HepG2 (cell line): Measurements from ENCODE around the gene ARHGAP35. TPM values are rescaled to one million over a fixed set of nuclear protein-coding genes. Genes with fewer than 3 reads are reported as not detected.

Experiments
- FUBP1 ChIP-seq: sonication (generic); formaldehyde crosslinking; IDR thresholded peaks from 2 replicates; pipeline ENCODE4 v1.5.1; 2020; ENCODE audit warnings: missing genetic modification reagents, mild to moderate bottlenecking, borderline replicate concordance
- KDM6A ChIP-seq: IDR thresholded peaks from 2 replicates; pipeline ENCODE4 v1.6.1; 2016; ENCODE audit warnings: low read depth
- KMT2A ChIP-seq: sonication (generic); formaldehyde crosslinking; IDR thresholded peaks from 2 replicates; pipeline ENCODE4 v1.4.0; 2020; ENCODE audit warnings: missing genetic modification reagents
- RFXAP ChIP-seq: sonication (generic); formaldehyde crosslinking; IDR thresholded peaks from 2 replicates; pipeline ENCODE4 v1.4.0; 2020; ENCODE audit warnings: missing genetic modification reagents, borderline replicate concordance
- SMC3 ChIP-seq: IDR thresholded peaks from 2 replicates; pipeline ENCODE4 v1.6.1; 2011; ENCODE audit warnings: low read length, improper control_type of control experiment
- SP1 ChIP-seq, 2 experiments: fragments of 450-650 bp in 1 of 2; sonication (generic) in 1 of 2; formaldehyde crosslinking in 1 of 2; IDR thresholded peaks; 2 replicates each; pipeline versions ENCODE4 v1.4.0 to v1.6.1; 2016 to 2020; ENCODE audit warnings: missing genetic modification reagents in 1 of 2
- ZBTB7B ChIP-seq: sonication (generic); formaldehyde crosslinking; IDR thresholded peaks from 2 replicates; pipeline ENCODE4 v1.4.0; 2020; ENCODE audit warnings: missing genetic modification reagents
- ZNF720 ChIP-seq: sonication (generic); formaldehyde crosslinking; IDR thresholded peaks from 2 replicates; pipeline ENCODE4 v1.4.0; 2020; ENCODE audit warnings: missing genetic modification reagents
- polyA plus RNA-seq, 8 experiments: library from polyadenylated mRNA; depleted of rRNA in 3 of 8; stranded (reverse) in 7 of 8; unstranded in 1 of 8; fragments of >200 nt; fragmentation: Illumina TruSeq in 4 of 8; extraction: Trizol in 4 of 8; gene quantifications; 2 replicates each; pipeline versions ENCODE4 v1.2.1 to v1.2.3, GENCODE V29; 2011 to 2016; ENCODE audit warnings: low read depth in 4 of 8, missing spikeins in 1 of 8, mixed read lengths in 1 of 8; ENCODE audit not compliant: insufficient read depth in 1 of 8
- total RNA-seq, 5 experiments: library from RNA; depleted of rRNA; stranded (reverse); fragments of >200 nt; fragmentation: Illumina TruSeq; extraction: Trizol; gene quantifications; 2 replicates each; pipeline ENCODE4 v1.2.3, GENCODE V29; 2016; ENCODE audit warnings: low read depth in 1 of 5
- TF ChIP-seq, protein P1 (sequence below): sonication (generic); formaldehyde crosslinking; IDR thresholded peaks from 2 replicates; pipeline ENCODE4 v1.5.0; 2020; ENCODE audit warnings: mild to moderate bottlenecking, missing genetic modification reagents, borderline replicate concordance
- TF ChIP-seq, protein P2 (sequence below), 2 experiments: sonication (generic) in 1 of 2; formaldehyde crosslinking in 1 of 2; IDR thresholded peaks; 2 replicates each; pipeline versions ENCODE4 v1.6.1 to v1.9.0; 2014 to 2022; ENCODE audit warnings: antibody characterized with exemption in 1 of 2, borderline replicate concordance in 1 of 2, inconsistent platforms in 1 of 2, low read depth in 1 of 2, missing genetic modification reagents in 1 of 2

The ARHGAP35 gene
- total and polyA plus RNA-seq, 2 of the 13 experiments (the other 11 are each of a cell fraction or from before 2014, with no cell fraction given), result 30.1 to 30.2 TPM

- TF ChIP-seq, protein P1, sequence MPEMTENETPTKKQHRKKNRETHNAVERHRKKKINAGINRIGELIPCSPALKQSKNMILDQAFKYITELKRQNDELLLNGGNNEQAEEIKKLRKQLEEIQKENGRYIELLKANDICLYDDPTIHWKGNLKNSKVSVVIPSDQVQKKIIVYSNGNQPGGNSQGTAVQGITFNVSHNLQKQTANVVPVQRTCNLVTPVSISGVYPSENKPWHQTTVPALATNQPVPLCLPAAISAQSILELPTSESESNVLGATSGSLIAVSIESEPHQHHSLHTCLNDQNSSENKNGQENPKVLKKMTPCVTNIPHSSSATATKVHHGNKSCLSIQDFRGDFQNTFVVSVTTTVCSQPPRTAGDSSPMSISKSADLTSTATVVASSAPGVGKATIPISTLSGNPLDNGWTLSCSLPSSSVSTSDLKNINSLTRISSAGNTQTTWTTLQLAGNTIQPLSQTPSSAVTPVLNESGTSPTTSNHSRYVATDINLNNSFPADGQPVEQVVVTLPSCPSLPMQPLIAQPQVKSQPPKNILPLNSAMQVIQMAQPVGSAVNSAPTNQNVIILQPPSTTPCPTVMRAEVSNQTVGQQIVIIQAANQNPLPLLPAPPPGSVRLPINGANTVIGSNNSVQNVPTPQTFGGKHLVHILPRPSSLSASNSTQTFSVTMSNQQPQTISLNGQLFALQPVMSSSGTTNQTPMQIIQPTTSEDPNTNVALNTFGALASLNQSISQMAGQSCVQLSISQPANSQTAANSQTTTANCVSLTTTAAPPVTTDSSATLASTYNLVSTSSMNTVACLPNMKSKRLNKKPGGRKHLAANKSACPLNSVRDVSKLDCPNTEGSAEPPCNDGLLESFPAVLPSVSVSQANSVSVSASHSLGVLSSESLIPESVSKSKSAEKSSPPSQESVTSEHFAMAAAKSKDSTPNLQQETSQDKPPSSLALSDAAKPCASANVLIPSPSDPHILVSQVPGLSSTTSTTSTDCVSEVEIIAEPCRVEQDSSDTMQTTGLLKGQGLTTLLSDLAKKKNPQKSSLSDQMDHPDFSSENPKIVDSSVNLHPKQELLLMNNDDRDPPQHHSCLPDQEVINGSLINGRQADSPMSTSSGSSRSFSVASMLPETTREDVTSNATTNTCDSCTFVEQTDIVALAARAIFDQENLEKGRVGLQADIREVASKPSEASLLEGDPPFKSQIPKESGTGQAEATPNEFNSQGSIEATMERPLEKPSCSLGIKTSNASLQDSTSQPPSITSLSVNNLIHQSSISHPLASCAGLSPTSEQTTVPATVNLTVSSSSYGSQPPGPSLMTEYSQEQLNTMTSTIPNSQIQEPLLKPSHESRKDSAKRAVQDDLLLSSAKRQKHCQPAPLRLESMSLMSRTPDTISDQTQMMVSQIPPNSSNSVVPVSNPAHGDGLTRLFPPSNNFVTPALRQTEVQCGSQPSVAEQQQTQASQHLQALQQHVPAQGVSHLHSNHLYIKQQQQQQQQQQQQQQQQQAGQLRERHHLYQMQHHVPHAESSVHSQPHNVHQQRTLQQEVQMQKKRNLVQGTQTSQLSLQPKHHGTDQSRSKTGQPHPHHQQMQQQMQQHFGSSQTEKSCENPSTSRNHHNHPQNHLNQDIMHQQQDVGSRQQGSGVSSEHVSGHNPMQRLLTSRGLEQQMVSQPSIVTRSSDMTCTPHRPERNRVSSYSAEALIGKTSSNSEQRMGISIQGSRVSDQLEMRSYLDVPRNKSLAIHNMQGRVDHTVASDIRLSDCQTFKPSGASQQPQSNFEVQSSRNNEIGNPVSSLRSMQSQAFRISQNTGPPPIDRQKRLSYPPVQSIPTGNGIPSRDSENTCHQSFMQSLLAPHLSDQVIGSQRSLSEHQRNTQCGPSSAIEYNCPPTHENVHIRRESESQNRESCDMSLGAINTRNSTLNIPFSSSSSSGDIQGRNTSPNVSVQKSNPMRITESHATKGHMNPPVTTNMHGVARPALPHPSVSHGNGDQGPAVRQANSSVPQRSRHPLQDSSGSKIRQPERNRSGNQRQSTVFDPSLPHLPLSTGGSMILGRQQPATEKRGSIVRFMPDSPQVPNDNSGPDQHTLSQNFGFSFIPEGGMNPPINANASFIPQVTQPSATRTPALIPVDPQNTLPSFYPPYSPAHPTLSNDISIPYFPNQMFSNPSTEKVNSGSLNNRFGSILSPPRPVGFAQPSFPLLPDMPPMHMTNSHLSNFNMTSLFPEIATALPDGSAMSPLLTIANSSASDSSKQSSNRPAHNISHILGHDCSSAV, result no peak
- TF ChIP-seq RFXAP, result peak; percentile 79
- no peak for TF ChIP-seq ZBTB7B (CRISPR knock-in tag)
- no peak for TF ChIP-seq SMC3
- TF ChIP-seq, protein P2, sequence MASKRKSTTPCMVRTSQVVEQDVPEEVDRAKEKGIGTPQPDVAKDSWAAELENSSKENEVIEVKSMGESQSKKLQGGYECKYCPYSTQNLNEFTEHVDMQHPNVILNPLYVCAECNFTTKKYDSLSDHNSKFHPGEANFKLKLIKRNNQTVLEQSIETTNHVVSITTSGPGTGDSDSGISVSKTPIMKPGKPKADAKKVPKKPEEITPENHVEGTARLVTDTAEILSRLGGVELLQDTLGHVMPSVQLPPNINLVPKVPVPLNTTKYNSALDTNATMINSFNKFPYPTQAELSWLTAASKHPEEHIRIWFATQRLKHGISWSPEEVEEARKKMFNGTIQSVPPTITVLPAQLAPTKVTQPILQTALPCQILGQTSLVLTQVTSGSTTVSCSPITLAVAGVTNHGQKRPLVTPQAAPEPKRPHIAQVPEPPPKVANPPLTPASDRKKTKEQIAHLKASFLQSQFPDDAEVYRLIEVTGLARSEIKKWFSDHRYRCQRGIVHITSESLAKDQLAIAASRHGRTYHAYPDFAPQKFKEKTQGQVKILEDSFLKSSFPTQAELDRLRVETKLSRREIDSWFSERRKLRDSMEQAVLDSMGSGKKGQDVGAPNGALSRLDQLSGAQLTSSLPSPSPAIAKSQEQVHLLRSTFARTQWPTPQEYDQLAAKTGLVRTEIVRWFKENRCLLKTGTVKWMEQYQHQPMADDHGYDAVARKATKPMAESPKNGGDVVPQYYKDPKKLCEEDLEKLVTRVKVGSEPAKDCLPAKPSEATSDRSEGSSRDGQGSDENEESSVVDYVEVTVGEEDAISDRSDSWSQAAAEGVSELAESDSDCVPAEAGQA (IDR thresholded peaks at IDR 0.05; ENCODE audit: low read depth), result peak; percentile 56; the same call in 1 of the 2 replicates
- TF ChIP-seq, protein P2 (CRISPR knock-in tag; IDR thresholded peaks at IDR 0.05; ENCODE audit: borderline replicate concordance), result peak; percentile 74; the same call in 1 of the 2 replicates
- no peak for TF ChIP-seq ZNF720 (CRISPR knock-in tag)
- peak; percentile 65; the same call in 1 of the 2 replicates for TF ChIP-seq SP1 (IDR thresholded peaks at IDR 0.05)
- peak; percentile 87 for TF ChIP-seq SP1 (CRISPR knock-in tag; IDR thresholded peaks at IDR 0.05)
- peak; percentile 31; the same call in 1 of the 2 replicates for TF ChIP-seq KMT2A (CRISPR knock-in tag)
- TF ChIP-seq KDM6A (CRISPR knock-in tag), result no peak
- TF ChIP-seq FUBP1 (CRISPR knock-in tag), result peak; percentile 44; the same call in 1 of the 2 replicates
These were observed 512 bp upstream of the ARHGAP35 start (continued) for GRCh38 chr19:46860125-46860845.
